ENCODE results near the gene NSG2. TPM values are rescaled to one million over a fixed set of nuclear protein-coding genes. Genes with fewer than 3 reads are reported as not detected.

The NSG2 gene
- total RNA-seq, 1 experiment from 2014 or later: not detected

GRCh38 chr5:174108745-174109144 lies 63.2 kb downstream of the NSG2 start:
- H3K27ac Mint-ChIP-seq (ENCODE audit: low read depth, unreplicated experiment): no peak overlapping the region
- no peak for DNase-seq (ENCODE audit: unreplicated experiment)
- no peak overlapping the region for H3K4me3 Mint-ChIP-seq (ENCODE audit: unreplicated experiment)
- TF ChIP-seq CTCF (IDR thresholded peaks at IDR 0.05; ENCODE audit: unreplicated experiment): no peak
- POLR2A ChIA-PET: no interaction called here
- BruUV-seq (replicated peaks): no TSS peak
- peaks cover 5% of the 10 kb centered on the region for H3K4me1 Mint-ChIP-seq (ENCODE audit: insufficient read depth, unreplicated experiment)
- intact Hi-C loops (cut with micrococcal nuclease): no loop called here
- no peaks in the 10 kb centered on the region for H3K36me3 Mint-ChIP-seq (ENCODE audit: insufficient read depth, unreplicated experiment)
- no peaks in the 10 kb centered on the region for H3K27me3 Mint-ChIP-seq (ENCODE audit: insufficient read depth, unreplicated experiment)
- H3K9me3 Mint-ChIP-seq (ENCODE audit: unreplicated experiment): no peaks in the 10 kb centered on the region
- CTCF ChIA-PET: interaction anchor here (0.7 to 0.8 kb wide), 2 partner anchors 23 to 220 kb away, joined by 3 read pairs; no protein-coding TSS in a partner anchor

- no peak overlapping the region for H3K27ac Mint-ChIP-seq (ENCODE audit: low read depth, unreplicated experiment)
- CTCF ChIA-PET: interaction anchor here (0.6 to 1.3 kb wide), 4 partner anchors 48 to 219 kb away, joined by 3 read pairs; partner anchors contain the start of gene NSG2
- POLR2A ChIA-PET: no interaction called here
- no peak overlapping the region for H3K4me3 Mint-ChIP-seq (ENCODE audit: unreplicated experiment)
- H3K36me3 Mint-ChIP-seq (ENCODE audit: insufficient read depth, unreplicated experiment): no peaks in the 10 kb centered on the region
- no peaks in the 10 kb centered on the region for H3K27me3 Mint-ChIP-seq (ENCODE audit: insufficient read depth, unreplicated experiment)
- no peak for TF ChIP-seq CTCF (IDR thresholded peaks at IDR 0.05; ENCODE audit: unreplicated experiment)
- no peak for DNase-seq (ENCODE audit: unreplicated experiment)
- H3K4me1 Mint-ChIP-seq (ENCODE audit: insufficient read depth, unreplicated experiment): peaks cover 5% of the 10 kb centered on the region
- intact Hi-C loops (cut with micrococcal nuclease): no loop called here
- BruUV-seq (replicated peaks): no TSS peak
- H3K9me3 Mint-ChIP-seq (ENCODE audit: unreplicated experiment): no peaks in the 10 kb centered on the region
These were observed 64.3 kb downstream of the NSG2 start for GRCh38 chr5:174109698-174110260.

GRCh38 chr5:174110310-174110709 lies 64.8 kb downstream of the NSG2 start:
- no peak overlapping the region for H3K4me3 Mint-ChIP-seq (ENCODE audit: unreplicated experiment)
- intact Hi-C loops (cut with micrococcal nuclease): no loop called here
- no peak for DNase-seq (ENCODE audit: unreplicated experiment)
- H3K36me3 Mint-ChIP-seq (ENCODE audit: insufficient read depth, unreplicated experiment): no peaks in the 10 kb centered on the region
- no peak for TF ChIP-seq CTCF (IDR thresholded peaks at IDR 0.05; ENCODE audit: unreplicated experiment)
- H3K27ac Mint-ChIP-seq (ENCODE audit: low read depth, unreplicated experiment): no peak overlapping the region
- no peaks in the 10 kb centered on the region for H3K9me3 Mint-ChIP-seq (ENCODE audit: unreplicated experiment)
- no TSS peak for BruUV-seq (replicated peaks)
- no peaks in the 10 kb centered on the region for H3K27me3 Mint-ChIP-seq (ENCODE audit: insufficient read depth, unreplicated experiment)
- ChIA-PET CTCF (interaction anchor here (0.8 to 1.3 kb wide), 2 partner anchors 65 to 205 kb away, joined by 3 read pairs; partner anchors contain the start of gene NSG2), POLR2A (interaction anchor here (0.6 to 0.8 kb wide), 2 partner anchors 10 to 1606 kb away, joined by 3 read pairs; no protein-coding TSS in a partner anchor)
- peaks cover 5% of the 10 kb centered on the region for H3K4me1 Mint-ChIP-seq (ENCODE audit: insufficient read depth, unreplicated experiment)

GRCh38 chr5:174111287-174111973 lies 65.9 kb downstream of the NSG2 start:
- peaks cover 5% of the 10 kb centered on the region for H3K4me1 Mint-ChIP-seq (ENCODE audit: insufficient read depth, unreplicated experiment)
- ChIA-PET CTCF (interaction anchor here (1.2 kb wide), 1 partner anchor 201 kb away, joined by 3 read pairs; no protein-coding TSS in a partner anchor), POLR2A (interaction anchor here (1.2 kb wide), 1 partner anchor 9 kb away, joined by 3 read pairs; no protein-coding TSS in a partner anchor)
- H3K4me3 Mint-ChIP-seq (ENCODE audit: unreplicated experiment): no peak overlapping the region
- no peaks in the 10 kb centered on the region for H3K9me3 Mint-ChIP-seq (ENCODE audit: unreplicated experiment)
- intact Hi-C loops (cut with micrococcal nuclease): no loop called here
- no peak overlapping the region for H3K27ac Mint-ChIP-seq (ENCODE audit: low read depth, unreplicated experiment)
- no peak for DNase-seq (ENCODE audit: unreplicated experiment)
- no peaks in the 10 kb centered on the region for H3K36me3 Mint-ChIP-seq (ENCODE audit: insufficient read depth, unreplicated experiment)
- no TSS peak for BruUV-seq (replicated peaks)
- H3K27me3 Mint-ChIP-seq (ENCODE audit: insufficient read depth, unreplicated experiment): no peaks in the 10 kb centered on the region
- TF ChIP-seq CTCF (IDR thresholded peaks at IDR 0.05; ENCODE audit: unreplicated experiment): no peak
